Activated CD4-positive, alpha-beta T cell treated with anti-CD3 and anti-CD28 coated beads for 1 hour (primary cell): ENCODE measurements around the gene MYO1D.
A peak's percentile ranks its signal among the peaks of the same experiment; 100 is the strongest.
"Not testable (repeated sequence)": the region's sequence is repeated elsewhere in the genome, so short reads cannot be mapped to it uniquely, and the experiment has no call there.

Experiments used
- DNase-seq: peaks from one replicate; pipeline ENCODE4 v3.0.0-alpha.2; 2020

MYO1D gene

GRCh38 chr17:32887410-32887809, 10.5 kb upstream of the MYO1D start:
- not testable (repeated sequence) for DNase-seq

DNA sequence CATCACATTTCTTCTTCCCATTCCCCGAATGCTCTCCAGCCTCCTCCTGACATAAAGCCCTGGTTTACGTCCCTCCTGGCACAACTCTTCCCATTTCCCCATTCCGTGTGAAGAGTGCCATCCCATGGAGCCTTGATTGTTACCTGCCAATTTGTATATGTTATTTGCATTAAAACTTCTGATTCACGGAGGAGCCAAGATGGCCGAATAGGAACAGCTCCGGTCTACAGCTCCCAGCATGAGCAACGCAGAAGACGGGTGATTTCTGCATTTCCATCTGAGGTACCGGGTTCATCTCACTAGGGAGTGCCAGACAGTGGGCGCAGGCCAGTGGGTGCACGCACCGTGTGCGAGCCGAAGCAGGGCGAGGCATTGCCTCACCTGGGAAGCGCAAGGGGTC, 10.0 kb upstream of the MYO1D start:
- not testable (repeated sequence) for DNase-seq

DNA sequence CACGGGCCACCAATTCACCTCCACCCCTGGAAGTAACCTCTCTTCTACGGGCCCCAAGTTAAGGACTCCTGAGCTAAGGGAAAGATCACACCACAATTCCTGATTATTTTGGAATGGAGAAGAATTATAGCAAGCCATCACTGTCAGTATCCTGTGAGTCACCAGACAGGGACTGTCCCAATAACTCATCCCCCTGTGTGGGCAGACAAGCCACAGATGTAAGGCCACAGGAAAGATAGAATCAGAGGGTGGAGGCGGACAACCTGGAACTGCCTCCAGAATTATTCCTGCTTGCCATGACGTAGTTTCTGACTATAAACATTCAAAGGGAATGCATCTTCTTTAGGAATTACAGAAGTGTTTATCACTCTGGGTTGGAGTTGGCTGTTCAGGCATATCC, 5.8 kb upstream of the MYO1D start:
- no peak for DNase-seq

GRCh38 chr17:32882029-32882428, 5.1 kb upstream of the MYO1D start:
- no peak for DNase-seq

- DNase-seq: no peak
Observed at GRCh38 chr17:32880671-32881453, 3.9 kb upstream of the MYO1D start.

DNA sequence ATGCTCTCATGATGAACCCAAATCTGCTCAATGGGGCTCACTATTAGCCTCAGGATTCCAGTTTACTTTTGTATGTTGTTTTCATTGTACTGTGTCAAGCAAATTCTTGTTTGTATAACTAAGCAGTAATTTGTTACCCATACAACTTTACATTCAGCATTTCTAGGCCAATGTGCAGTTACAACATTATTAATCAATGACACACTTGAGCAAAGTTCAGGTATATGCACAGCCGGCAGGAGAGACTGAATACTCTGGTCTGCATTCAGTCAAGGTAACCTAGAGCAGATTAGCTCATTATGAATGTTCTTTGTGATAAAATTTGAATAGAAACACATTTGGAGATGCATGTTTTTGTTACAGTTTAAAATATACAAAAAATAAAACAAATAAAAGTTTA, 2.2 kb upstream of the MYO1D start:
- no peak for DNase-seq

- no peak for DNase-seq
Observed at GRCh38 chr17:32878211-32878610, 1.3 kb upstream of the MYO1D start.

GRCh38 chr17:32877164-32877764, 340 bp upstream of the MYO1D start:
- DNase-seq: peak; percentile 90

GRCh38 chr17:32875923-32876416, 954 bp downstream of the MYO1D start:
- DNase-seq: no peak

GRCh38 chr17:32875230-32875917, 1.6 kb downstream of the MYO1D start:
- DNase-seq: no peak

GRCh38 chr17:32873114-32873513, 3.8 kb downstream of the MYO1D start:
- DNase-seq: no peak

DNA sequence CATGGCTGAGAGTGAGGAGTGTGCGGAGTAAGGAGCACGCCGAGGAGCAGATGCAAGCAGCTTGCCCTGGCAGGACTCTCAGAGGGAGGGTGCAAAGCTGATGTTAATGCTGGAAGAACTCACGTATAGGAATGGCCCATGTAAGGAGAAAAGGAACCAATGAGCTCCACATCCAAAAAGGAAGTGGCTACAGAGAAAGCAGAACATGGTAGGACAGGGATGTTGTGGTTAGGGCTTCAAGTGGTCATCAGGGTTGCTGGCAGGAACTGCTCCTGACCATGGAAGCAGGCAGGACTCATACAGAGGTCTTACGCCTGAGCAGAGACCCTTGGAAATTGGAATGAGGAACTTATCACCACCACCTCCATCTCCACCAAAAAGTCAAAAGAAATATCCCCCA, 5.2 kb downstream of the MYO1D start:
- no peak for DNase-seq

DNA sequence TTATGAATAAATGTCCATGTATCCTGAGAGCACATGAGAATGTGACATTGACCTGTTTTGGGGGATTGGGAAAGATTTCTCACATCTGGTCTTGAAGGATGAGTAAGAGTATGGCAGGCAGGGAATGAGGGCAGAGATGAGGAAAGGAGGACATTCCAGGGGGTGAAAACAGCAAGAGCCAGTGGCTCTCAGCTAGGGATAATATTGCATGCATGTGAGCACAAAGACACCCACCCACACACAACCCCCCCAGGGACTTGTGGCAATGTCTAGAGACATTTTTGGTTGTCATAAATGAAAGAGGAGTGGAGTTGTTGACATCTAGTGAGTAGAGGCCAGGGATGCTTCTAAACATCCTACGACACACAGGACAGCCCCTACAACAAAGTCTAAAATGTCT, 6.0 kb downstream of the MYO1D start:
- DNase-seq: no peak

DNA sequence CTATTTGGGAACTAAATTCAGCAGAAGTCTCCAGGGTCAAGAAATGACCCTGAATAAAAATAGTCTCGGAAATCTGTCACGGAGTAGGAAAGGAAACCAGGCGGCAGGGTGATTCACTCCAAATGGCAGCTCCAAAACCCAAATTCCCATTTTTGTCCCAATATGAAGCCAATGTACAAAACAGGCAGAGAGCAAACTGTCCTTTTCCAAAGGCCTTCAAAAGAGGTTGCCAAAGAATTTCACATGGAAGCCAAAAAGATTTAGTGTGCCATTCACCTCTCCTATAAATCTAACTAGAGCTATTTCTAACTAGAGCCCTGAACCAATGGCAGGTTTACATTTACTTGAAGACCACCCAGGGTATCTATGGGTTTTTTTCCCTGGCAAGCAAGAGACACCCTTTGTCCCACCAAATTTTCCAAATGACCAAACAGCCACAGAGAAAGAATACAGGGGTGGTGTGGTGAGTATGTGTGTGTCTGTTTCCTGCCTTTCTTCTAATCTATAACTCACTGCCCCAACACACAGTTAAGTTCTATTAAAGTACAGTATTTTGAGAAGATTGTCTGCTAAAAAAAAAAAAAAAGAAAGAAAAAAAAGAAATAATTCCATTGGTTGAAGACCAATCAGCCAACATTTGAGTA, 6.8 kb downstream of the MYO1D start:
- no peak for DNase-seq

DNA sequence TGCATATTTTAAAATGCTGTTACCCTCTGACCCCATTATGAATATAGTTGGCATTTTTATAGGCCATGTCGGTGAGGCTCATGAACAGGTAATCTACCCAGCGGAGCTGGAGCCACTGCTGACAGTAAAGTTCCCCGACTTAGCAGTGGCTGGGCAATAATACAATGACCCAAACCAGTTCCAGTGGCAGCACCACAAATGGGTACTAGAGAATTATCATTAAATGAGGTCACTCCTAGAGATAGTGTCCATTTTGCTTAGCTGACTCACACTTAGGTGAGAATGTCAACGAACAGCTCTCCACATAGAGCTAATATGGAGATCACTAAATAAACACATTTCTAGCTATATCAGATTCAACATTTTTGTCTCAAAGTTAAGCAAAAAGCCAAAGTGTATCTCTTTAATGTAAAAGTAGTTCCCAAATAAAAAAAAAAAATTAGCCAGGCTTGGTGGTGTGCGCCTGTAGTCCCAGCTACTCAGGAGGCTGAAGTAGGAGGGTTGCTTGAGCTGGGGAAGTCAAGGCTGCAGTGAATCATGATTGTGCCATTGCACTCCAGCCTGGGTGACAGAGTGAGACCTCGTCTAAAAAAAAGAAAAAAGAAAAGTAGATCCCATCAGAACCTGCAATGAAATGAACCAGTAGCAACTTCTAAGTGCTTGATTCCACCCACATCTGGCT, 7.4 kb downstream of the MYO1D start:
- DNase-seq: no peak

DNA sequence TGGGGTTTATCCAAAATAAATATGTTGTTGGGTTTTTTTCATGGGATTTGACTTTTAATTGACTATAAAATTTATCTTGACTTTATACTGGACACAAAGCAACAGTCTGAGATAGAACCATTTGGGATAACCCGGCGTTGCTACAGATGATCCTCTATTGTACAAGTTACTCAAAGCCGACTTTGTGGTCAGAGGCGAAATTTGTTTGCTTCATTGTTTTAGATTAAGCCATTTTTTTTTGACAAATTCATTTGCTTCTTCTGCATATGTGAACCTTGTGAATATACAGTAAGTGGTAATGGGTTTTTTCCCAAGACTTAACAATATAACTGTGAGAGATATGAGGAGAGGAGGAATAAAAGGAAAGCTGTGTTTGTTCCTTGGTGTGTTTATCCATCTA, 11.8 kb downstream of the MYO1D start:
- DNase-seq: no peak

DNA sequence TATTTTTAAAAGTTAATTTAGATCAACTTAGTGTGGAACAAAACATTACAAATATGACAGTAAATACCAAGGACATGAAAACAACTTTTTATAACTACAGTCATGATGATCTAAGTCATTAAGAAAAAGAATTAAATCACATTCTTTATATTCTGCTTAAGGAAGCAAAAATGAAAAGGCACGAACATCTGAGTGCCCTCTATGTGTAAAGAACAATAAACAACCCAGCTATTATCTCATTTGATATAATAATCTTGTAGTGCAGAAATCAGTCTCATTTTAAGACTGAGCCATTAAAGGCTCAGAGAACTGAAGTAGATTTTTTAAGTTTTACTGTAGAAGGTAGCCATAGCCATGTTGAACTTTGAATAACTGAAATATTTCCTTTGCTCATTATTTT, 13.4 kb downstream of the MYO1D start:
- DNase-seq: no peak

GRCh38 chr17:32862940-32863339, 14.0 kb downstream of the MYO1D start:
- DNase-seq: no peak

DNA sequence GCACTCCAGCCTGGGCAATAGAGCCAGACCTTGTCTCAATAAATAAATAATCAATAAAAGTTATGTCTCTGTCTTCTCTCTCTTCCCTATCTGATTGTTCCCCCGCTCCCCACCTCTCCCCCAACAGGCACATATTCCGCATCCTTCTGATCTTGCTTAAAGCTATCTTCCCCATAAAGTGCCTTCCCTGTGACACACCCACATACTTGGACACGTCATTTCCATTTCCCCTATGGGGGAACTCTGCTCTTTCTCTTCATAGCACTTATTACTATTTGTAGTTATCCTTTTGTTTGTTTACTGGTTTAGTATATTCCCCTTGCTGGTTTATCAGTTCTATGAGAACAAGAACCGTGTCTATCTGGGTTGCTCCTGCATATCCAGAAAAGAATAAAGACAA, 14.9 kb downstream of the MYO1D start:
- DNase-seq: no peak

DNA sequence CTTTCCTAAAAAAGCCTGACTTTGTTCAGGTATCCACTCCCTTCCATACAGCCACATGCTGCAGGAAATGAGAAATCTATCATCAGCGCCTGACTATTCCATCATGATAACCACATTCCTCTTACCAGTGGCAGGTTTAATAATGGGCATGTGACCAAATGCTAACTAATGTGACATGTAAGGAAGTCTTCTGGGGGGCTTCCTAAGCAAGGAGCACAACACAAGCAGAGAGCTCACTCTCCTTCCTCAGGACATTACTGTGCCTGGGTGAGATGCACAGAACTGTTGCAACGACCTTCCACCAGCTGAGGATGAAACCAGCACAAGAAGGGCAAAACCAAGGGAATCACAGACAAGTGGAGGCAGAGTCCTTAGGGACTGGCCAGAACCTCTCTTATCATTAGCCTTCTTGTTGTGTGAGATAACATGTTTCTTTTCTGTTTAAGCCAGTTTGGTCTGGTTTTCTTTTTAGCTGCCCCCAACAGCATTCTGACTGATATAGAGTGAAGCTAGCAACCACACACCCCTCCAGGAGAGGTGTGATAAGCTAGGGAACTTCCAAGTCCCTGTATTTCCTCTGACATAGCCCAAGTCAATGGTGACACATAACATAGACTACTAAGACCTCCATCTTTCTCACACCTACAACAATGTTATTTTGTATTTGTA, 16.9 kb downstream of the MYO1D start:
- no peak for DNase-seq

- no peak for DNase-seq
Observed at GRCh38 chr17:32855620-32856019, 21.3 kb downstream of the MYO1D start.

- DNase-seq: no peak
Observed at GRCh38 chr17:32854832-32855389, 22.0 kb downstream of the MYO1D start.
